Right renal pelvis (tissue), 4 donors: ENCODE results near the gene VWA2. TPM values are rescaled to one million over a fixed set of nuclear protein-coding genes. Genes with fewer than 3 reads are reported as not detected.

Experiments
- DNase-seq, 4 donors: peaks; one replicate each; pipeline ENCODE4 v3.0.0-alpha.2; 2013; ENCODE audit warnings: low read depth in 4 of 4, low spot score in 3 of 4, missing footprints in 1 of 4
- polyA plus RNA-seq, 4 donors: library from polyadenylated mRNA; unstranded; fragments of 120-200 nt; gene quantifications; one replicate each; pipeline ENCODE4 v1.2.1, GENCODE V29; 2013; ENCODE audit not compliant: insufficient read length in 4 of 4

The VWA2 gene
- polyA plus RNA-seq, 4 donors = 1.9 to 2.4 (median 1.9) TPM

DNA sequence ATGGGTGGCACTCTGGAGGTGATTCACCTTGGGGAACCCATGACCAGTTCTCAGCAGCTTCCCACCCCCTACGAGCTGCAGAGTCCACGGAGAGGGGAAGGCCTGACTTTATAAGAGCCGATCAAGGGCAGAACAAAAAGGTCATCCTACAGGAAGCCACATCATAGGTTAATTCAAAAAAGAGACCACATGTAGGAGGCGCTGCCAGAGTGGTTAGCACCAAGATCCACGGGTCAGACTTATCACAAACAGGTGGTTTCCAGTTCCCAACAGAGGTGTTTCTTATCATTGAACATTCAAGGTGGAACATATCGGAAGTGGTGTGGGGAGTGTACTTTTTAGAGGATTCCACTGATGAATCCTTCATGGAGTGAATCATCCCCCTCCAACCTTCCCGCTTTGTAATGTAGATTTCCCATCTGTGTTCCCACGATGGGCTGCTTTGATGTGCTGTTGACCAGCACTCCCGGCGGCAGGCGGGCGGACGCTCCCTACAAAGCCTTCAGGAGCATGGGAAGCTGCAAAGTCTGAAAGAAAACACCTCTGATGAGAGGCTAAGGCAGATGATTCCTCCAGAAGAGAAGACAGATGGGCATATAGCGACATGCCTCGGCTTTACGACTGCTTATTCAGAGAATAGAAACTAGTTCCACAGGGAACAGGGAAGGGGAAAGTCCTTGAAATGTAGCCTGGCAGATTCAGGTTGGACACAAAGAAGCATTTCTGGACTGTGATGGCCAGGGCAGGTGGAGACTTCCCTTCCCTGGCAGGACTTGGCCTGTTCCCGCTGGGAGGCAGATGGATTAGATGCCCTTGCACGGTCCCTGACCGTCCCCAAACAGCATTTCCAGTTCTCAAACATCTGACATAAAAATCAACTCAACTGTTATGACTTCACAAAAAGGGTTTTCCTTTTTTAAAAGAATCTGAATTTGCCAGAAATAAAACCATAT lies 98.7 kb downstream of the VWA2 start:
- DNase-seq = no peak

- DNase-seq = no peak
Observed at GRCh38 chr10:114340816-114341215, 101.8 kb downstream of the VWA2 start.

Other genes with a start within 250 kb of the VWA2 start
- under 1 TPM; 0.06 to 0.09 (median 0.07) TPM for gene ADRB1, start 195.4 kb upstream of the VWA2 start, polyA plus RNA-seq
- 10 to 100 TPM; 21.3 to 28.1 (median 23.9) TPM for gene CCDC186, start 65.1 kb upstream of the VWA2 start, polyA plus RNA-seq
- under 1 TPM in 1 of 4 donors, not detected in 3; 0.04 TPM for gene TDRD1, start 59.9 kb upstream of the VWA2 start, polyA plus RNA-seq
- gene AFAP1L2, start 165.2 kb downstream of the VWA2 start, polyA plus RNA-seq = 10 to 100 TPM; 41.6 to 56.2 (median 45.3) TPM